ENCODE results near the gene AZIN2. TPM values are rescaled to one million over a fixed set of nuclear protein-coding genes. Genes with fewer than 3 reads are reported as not detected.

AZIN2 gene
- total and polyA plus RNA-seq, 2 of the 8 experiments (the other 6 are each of a cell fraction or from before 2014, with no cell fraction given), result 0.22 to 0.91 TPM

DNA sequence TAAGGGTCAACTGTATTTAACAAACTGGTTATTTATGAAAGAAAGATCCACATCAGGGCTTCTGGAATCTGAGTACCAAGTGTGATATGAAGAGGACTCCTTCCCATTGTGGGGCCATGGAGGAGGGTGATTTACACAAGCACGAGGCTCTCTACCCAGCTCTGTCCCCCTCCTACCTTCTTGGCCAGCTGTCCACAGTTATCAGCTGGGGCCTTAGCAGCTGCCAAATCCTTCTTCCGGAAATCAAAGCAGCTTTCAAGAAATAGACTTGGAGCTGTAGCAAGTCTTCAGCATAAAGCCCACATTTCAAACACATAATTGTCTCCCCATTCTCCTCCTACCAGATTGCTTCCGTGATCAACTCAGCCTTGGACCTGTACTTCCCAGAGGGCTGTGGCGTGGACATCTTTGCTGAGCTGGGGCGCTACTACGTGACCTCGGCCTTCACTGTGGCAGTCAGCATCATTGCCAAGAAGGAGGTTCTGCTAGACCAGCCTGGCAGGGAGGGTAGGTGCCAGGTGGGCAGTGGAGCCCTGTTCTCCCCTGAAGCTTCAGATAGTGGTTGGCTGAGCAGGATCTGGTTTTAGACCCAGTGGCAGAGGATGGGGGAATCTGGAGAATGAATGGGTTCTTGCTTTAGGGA lies 15.5 kb downstream of the AZIN2 start:
- H3K27me3 ChIP-seq (replicated peaks in 1 of 4; ENCODE audit: control insufficient read depth in 3 of 4, extremely low read depth in 1 of 4, insufficient read depth in 3 of 4, low read length in 3 of 4), result no peaks in the 10 kb centered on the region
- H4K91ac ChIP-seq (replicated peaks; ENCODE audit: insufficient read length, low read length), result no peak overlapping the region
- H3K23me2 ChIP-seq (ENCODE audit: low read depth, low read length), result no peaks in the 10 kb centered on the region
- no peak overlapping the region for H3K14ac ChIP-seq (ENCODE audit: insufficient read length)
- DNase-seq (ENCODE audit: low read depth in 1 of 2, low spot score in 2 of 2), result no peak
- peak overlapping the region; percentile 3; the same call in 1 of the 2 replicates for H4K8ac ChIP-seq (ENCODE audit: extremely low read depth, insufficient read depth, low read length)
- no peaks in the 10 kb centered on the region for H3K9me3 ChIP-seq (ENCODE audit: insufficient read depth in 2 of 2, low read depth in 1 of 2, low read length in 1 of 2)
- no peaks in the 10 kb centered on the region for H3K79me1 ChIP-seq (ENCODE audit: low read depth, low read length)
- H3K4me2 ChIP-seq (ENCODE audit: insufficient read depth in 1 of 2, low read depth in 2 of 2, low read length in 2 of 2), result no peak overlapping the region
- H3K27ac ChIP-seq (ENCODE audit: low read depth, low read length), result no peak overlapping the region
- no peak overlapping the region for H3K4me3 ChIP-seq (ENCODE audit: extremely low read depth in 1 of 4, insufficient read depth in 2 of 4, low read depth in 3 of 4, low read length in 4 of 4)
- H3K4ac ChIP-seq (replicated peaks; ENCODE audit: insufficient read length, low read depth, low read length), result no peak overlapping the region
- no peak for FAIRE-seq
- no peak overlapping the region for H3K23ac ChIP-seq (ENCODE audit: insufficient read length)
- H3K36me3 ChIP-seq (ENCODE audit: control insufficient read depth in 2 of 4, insufficient read depth in 4 of 4, low read length in 3 of 4), result no peaks in the 10 kb centered on the region
- no peak overlapping the region for H2BK20ac ChIP-seq (ENCODE audit: low read length)
- WGBS, 2 experiments (ENCODE audit: extremely low coverage in 1 of 2, insufficient coverage in 1 of 2, insufficient read length in 1 of 2, insufficient replicate concordance in 2 of 2, low coverage in 1 of 2, low lambda C conversion rate in 2 of 2, missing lambda C conversion rate in 1 of 2), result 90% methylated on average over 7 of the region's 7 CpGs; no CpG with 5 or more reads in 1 of the 2 experiments
- peaks cover 0 to 3% (median 1%) of the 10 kb centered on the region in 4 experiments; a peak in 3 of 7 replicates for H3K4me1 ChIP-seq (replicated peaks in 1 of 4; ENCODE audit: control insufficient read depth in 3 of 4, insufficient read depth in 4 of 4, low read length in 3 of 4)
- H2BK15ac ChIP-seq (ENCODE audit: low read length), result no peak overlapping the region; the same call in 1 of the 2 replicates
- no peak overlapping the region for H3K18ac ChIP-seq (ENCODE audit: extremely low read depth, low read length)
- H3K56ac ChIP-seq (replicated peaks; ENCODE audit: insufficient read length, low read depth, low read length), result no peak overlapping the region
- no peak overlapping the region for H2AFZ ChIP-seq (ENCODE audit: low read length)
- no peak overlapping the region for H2BK5ac ChIP-seq (ENCODE audit: low read depth, low read length)
- ChIA-PET CTCF (ENCODE audit: partially characterized antibody) (interaction anchor here (0.7 to 3.7 kb wide), 13 partner anchors 10 to 374 kb away, joined by 3 to 14 read pairs (median 4); no protein-coding TSS in a partner anchor), POLR2A (ENCODE audit: partially characterized antibody) (no interaction called here)
- no peak overlapping the region for H2AK5ac ChIP-seq (ENCODE audit: low read depth, low read length)
- H3K79me2 ChIP-seq (ENCODE audit: control insufficient read depth in 1 of 2, insufficient read depth in 2 of 2, low read length in 2 of 2), result no peaks in the 10 kb centered on the region
- no peaks in the 10 kb centered on the region for H4K20me1 ChIP-seq (replicated peaks in 1 of 2; ENCODE audit: control insufficient read depth in 1 of 2, insufficient read depth in 2 of 2, low read length in 2 of 2)
- H3K9ac ChIP-seq (replicated peaks in 1 of 4; ENCODE audit: extremely low read depth in 1 of 4, low read depth in 3 of 4, low read length in 3 of 4), result no peak overlapping the region
- no peak overlapping the region for H4K5ac ChIP-seq (ENCODE audit: insufficient read length, low read depth, low read length)
- 0 out of 2 replicates have a peak overlapping the region, but pooled peaks have one; percentile 19 for H2BK12ac ChIP-seq (ENCODE audit: low read depth, low read length)
- no peak overlapping the region for H2BK120ac ChIP-seq (replicated peaks; ENCODE audit: low read depth, low read length)
- TF ChIP-seq NRF1 (IDR thresholded peaks at IDR 0.05; ENCODE audit: low read depth, low read length) (no peak), CREB1 (IDR thresholded peaks at IDR 0.05) (no peak), KDM5A (IDR thresholded peaks at IDR 0.05; ENCODE audit: low read length) (no peak), YY1 (IDR thresholded peaks at IDR 0.05; ENCODE audit: low read depth, low read length) (no peak), POLR2AphosphoS5 (IDR thresholded peaks at IDR 0.05; ENCODE audit: low read depth, low read length) (no peak), HDAC2 (IDR thresholded peaks at IDR 0.05; ENCODE audit: borderline replicate concordance in 1 of 2, low read depth in 2 of 2, low read length in 2 of 2) (no peak), RNF2 (IDR thresholded peaks at IDR 0.05; ENCODE audit: borderline replicate concordance, low read depth, low read length, missing control alignments, poor library complexity, severe bottlenecking) (no peak), JUN (IDR thresholded peaks at IDR 0.05; ENCODE audit: low read depth, low read length) (no peak), BRCA1 (IDR thresholded peaks at IDR 0.05; ENCODE audit: low read depth, low read length) (no peak), CBX5 (IDR thresholded peaks at IDR 0.05; ENCODE audit: low read depth, low read length) (no peak), MAFK (IDR thresholded peaks at IDR 0.05; ENCODE audit: low read depth, low read length) (no peak), ASH2L (IDR thresholded peaks at IDR 0.05; ENCODE audit: low read length) (no peak), SP4 (IDR thresholded peaks at IDR 0.05; ENCODE audit: low read length) (no peak)
- TF ChIP-seq, protein P1, sequence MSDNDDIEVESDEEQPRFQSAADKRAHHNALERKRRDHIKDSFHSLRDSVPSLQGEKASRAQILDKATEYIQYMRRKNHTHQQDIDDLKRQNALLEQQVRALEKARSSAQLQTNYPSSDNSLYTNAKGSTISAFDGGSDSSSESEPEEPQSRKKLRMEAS (IDR thresholded peaks at IDR 0.05), result no peak

All from H1 (cell line).